ENCODE data around the gene HSD11B1L. TPM values are rescaled to one million over a fixed set of nuclear protein-coding genes. Genes with fewer than 3 reads are reported as not detected.

The HSD11B1L gene
- total RNA-seq, 1 experiment from 2014 or later, result 10.9 TPM

DNA sequence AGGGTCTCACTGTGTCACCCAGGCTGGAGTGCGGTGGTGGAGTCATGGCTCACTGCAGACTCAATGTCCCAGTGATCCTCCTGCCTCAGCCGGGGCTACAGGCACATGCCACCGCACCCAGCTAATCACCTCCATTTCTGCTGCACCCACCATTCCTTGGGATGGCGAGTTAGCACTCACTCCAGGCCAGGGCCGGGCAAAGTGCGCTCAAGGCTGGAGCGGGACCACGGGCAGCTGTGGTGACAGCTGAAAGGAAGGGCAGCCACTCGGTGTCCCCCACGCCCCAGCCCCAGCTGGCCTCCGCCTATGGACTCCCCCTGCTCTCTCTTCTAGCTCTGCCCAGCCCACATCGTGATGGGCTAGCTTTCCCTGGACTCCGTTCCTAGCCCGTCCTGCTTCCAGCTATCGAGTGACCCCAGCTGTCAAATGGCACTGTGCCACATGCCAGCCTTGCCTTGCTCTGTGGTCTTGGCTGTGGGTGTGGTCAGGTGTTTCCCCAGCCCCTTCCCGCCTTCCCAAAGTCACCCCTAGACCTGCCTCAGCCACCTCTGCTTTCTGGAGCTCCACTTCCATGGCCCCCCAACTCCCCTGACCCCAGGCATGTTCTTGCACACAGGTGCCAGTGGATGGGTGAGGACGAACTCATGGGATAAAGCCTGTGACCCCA, 4.6 kb upstream of the HSD11B1L start:
- H3K4me1 ChIP-seq (ENCODE audit: insufficient read depth, low read length), result peaks cover 8% of the 10 kb centered on the region; the same call in 1 of the 2 replicates
- no peak for DNase-seq
- H3K9me2 ChIP-seq (replicated peaks; ENCODE audit: low read length), result no peaks in the 10 kb centered on the region
- H3K79me2 ChIP-seq (ENCODE audit: low read length), result peaks cover 13% of the 10 kb centered on the region
- no TSS peak for BruUV-seq (replicated peaks)
- H3K27ac ChIP-seq (ENCODE audit: low read length), result no peak overlapping the region
- no peak overlapping the region for H3K4me3 ChIP-seq (ENCODE audit: low read length)
- H3K36me3 ChIP-seq (ENCODE audit: low read depth, low read length), result no peaks in the 10 kb centered on the region; the same call in 1 of the 2 replicates
- intact Hi-C loops (cut with micrococcal nuclease), result no loop called here
- POLR2A ChIA-PET (ENCODE audit: unreplicated experiment), result interaction anchor here (0.5 kb wide), 1 partner anchor 308 kb away, joined by 10 read pairs; no protein-coding TSS in a partner anchor
- no peak for ATAC-seq
- no peak overlapping the region for H2AFZ ChIP-seq (ENCODE audit: low read length)
- TF ChIP-seq EZH2 (IDR thresholded peaks at IDR 0.05; ENCODE audit: low read length, unreplicated experiment), result no peak
- H3K9me3 ChIP-seq (ENCODE audit: low read length), result no peaks in the 10 kb centered on the region
- no peak overlapping the region for H3K4me2 ChIP-seq (ENCODE audit: low read length)
- CTCF ChIA-PET, result interaction anchor here (0.6 kb wide), 1 partner anchor 14 kb away, joined by 3 read pairs; the partner anchor contains the start of gene RPL36
- no peaks in the 10 kb centered on the region for H3K27me3 ChIP-seq (ENCODE audit: low read length)
- H3F3A ChIP-seq (ENCODE audit: low read length, unreplicated experiment), result no peaks in the 10 kb centered on the region
- no peaks in the 10 kb centered on the region for H4K20me1 ChIP-seq (ENCODE audit: low read length)
- H3K9ac ChIP-seq (ENCODE audit: low read length), result no peak overlapping the region

GRCh38 chr19:5676772-5677105, 4.1 kb upstream of the HSD11B1L start:
- H2AFZ ChIP-seq (ENCODE audit: low read length), result no peak overlapping the region

DNA sequence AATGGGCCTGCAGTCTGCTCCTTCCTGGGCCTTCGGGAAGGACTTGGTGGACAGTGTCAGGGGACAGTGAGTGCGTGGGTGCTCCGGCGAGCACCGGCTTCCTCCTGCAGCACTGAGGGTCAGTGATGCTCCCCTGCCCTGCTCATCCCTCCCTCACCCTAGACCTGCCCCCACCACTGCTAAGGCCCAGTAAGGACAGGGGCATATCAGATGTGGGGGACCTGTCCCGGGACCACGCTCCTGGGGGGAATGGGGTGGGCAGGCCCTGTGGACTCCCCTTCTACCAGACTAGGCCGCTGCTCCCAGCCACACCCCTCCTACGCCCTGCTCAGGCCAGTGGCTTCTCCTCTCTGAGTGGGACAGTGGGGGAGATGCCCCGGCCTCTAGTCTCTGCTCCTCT, 3.7 kb upstream of the HSD11B1L start:
- no peaks in the 10 kb centered on the region for H4K20me1 ChIP-seq (ENCODE audit: low read length)
- H3F3A ChIP-seq (ENCODE audit: low read length, unreplicated experiment), result no peaks in the 10 kb centered on the region
- no peaks in the 10 kb centered on the region for H3K36me3 ChIP-seq (ENCODE audit: low read depth, low read length)
- no peak for DNase-seq
- BruUV-seq (replicated peaks), result no TSS peak
- ChIA-PET CTCF (no interaction called here), POLR2A (ENCODE audit: unreplicated experiment) (no interaction called here)
- TF ChIP-seq EZH2 (IDR thresholded peaks at IDR 0.05; ENCODE audit: low read length, unreplicated experiment), result no peak
- TF ChIP-seq EZH2phosphoT487 (IDR thresholded peaks at IDR 0.05; ENCODE audit: borderline replicate concordance, low read length), result no peak
- H2AFZ ChIP-seq (ENCODE audit: low read length), result no peak overlapping the region
- no peak for ATAC-seq
- intact Hi-C loops (cut with micrococcal nuclease), result no loop called here
- H3K4me1 ChIP-seq (ENCODE audit: insufficient read depth, low read length), result peaks cover 8% of the 10 kb centered on the region; the same call in 1 of the 2 replicates
- H3K9ac ChIP-seq (ENCODE audit: low read length), result no peak overlapping the region
- H3K4me3 ChIP-seq (ENCODE audit: low read length), result no peak overlapping the region
- H3K27me3 ChIP-seq (ENCODE audit: low read length), result no peaks in the 10 kb centered on the region
- H3K4me2 ChIP-seq (ENCODE audit: low read length), result no peak overlapping the region
- no peak overlapping the region for H3K27ac ChIP-seq (ENCODE audit: low read length)
- peaks cover 13% of the 10 kb centered on the region for H3K79me2 ChIP-seq (ENCODE audit: low read length)
- no peaks in the 10 kb centered on the region for H3K9me2 ChIP-seq (replicated peaks; ENCODE audit: low read length)
- no peaks in the 10 kb centered on the region for H3K9me3 ChIP-seq (ENCODE audit: low read length)

More at GRCh38 chr19:5676772-5677105, 4.1 kb upstream of the HSD11B1L start:
- TF ChIP-seq EZH2 (IDR thresholded peaks at IDR 0.05; ENCODE audit: low read length, unreplicated experiment), result no peak
- no peak for TF ChIP-seq EZH2phosphoT487 (IDR thresholded peaks at IDR 0.05; ENCODE audit: borderline replicate concordance, low read length)
- no peak for TF ChIP-seq CTCF (conservative IDR thresholded peaks at IDR 0.05; ENCODE audit: low read depth, low read length)
- intact Hi-C loops (cut with micrococcal nuclease), result no loop called here
- DNase-seq, result no peak
- no peaks in the 10 kb centered on the region for H3K27me3 ChIP-seq (ENCODE audit: low read length)
- H3K9me3 ChIP-seq (ENCODE audit: low read length), result no peaks in the 10 kb centered on the region
- CTCF ChIA-PET, result no interaction called here
- no peak overlapping the region for H3K4me3 ChIP-seq (ENCODE audit: low read length)
- H3K9me2 ChIP-seq (replicated peaks; ENCODE audit: low read length), result no peaks in the 10 kb centered on the region
- ATAC-seq, result no peak
- no peaks in the 10 kb centered on the region for H4K20me1 ChIP-seq (ENCODE audit: low read length)
- H3K4me2 ChIP-seq (ENCODE audit: low read length), result no peak overlapping the region
- BruUV-seq (replicated peaks), result no TSS peak
- POLR2A ChIA-PET (ENCODE audit: unreplicated experiment), result interaction anchor here (0.5 kb wide), 1 partner anchor 309 kb away, joined by 10 read pairs; no protein-coding TSS in a partner anchor
- no peaks in the 10 kb centered on the region; the same call in 1 of the 2 replicates for H3K36me3 ChIP-seq (ENCODE audit: low read depth, low read length)
- peaks cover 13% of the 10 kb centered on the region for H3K79me2 ChIP-seq (ENCODE audit: low read length)
- H3K27ac ChIP-seq (ENCODE audit: low read length), result no peak overlapping the region
- no peaks in the 10 kb centered on the region for H3F3A ChIP-seq (ENCODE audit: low read length, unreplicated experiment)
- H3K9ac ChIP-seq (ENCODE audit: low read length), result no peak overlapping the region
- peaks cover 8% of the 10 kb centered on the region; the same call in 1 of the 2 replicates for H3K4me1 ChIP-seq (ENCODE audit: insufficient read depth, low read length)
